ENCODE measurements around the gene PMPCA.

Gene PMPCA

DNA sequence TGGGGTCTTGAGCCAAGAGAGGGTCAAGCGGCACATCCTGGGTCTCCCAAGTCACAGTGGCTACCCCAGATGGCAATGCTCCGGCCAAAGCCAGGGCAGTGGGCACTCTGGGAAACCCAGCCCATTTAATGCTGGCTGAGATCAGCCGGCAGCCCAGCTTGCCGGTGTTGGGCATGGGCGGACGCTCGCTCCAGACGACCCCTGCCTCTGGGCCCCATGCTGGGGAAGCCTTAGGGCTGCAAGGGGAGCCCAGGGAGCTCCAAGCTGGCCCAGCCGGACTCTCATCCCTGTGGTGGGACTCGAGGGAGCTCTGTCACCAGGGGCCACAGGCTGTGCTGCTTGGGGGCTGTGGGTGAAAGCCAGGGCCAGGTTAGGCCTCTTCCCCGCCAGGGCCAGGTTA lies 31.1 kb upstream of the PMPCA start:
- in situ Hi-C loops (cut with MboI; ENCODE audit: low pct_unique_long_range_greater_than_20kb, low sequenced_read_pairs, unreplicated experiment) = no loop called here
- no peak for DNase-seq (ENCODE audit: low spot score)
- TF ChIP-seq, protein P1, sequence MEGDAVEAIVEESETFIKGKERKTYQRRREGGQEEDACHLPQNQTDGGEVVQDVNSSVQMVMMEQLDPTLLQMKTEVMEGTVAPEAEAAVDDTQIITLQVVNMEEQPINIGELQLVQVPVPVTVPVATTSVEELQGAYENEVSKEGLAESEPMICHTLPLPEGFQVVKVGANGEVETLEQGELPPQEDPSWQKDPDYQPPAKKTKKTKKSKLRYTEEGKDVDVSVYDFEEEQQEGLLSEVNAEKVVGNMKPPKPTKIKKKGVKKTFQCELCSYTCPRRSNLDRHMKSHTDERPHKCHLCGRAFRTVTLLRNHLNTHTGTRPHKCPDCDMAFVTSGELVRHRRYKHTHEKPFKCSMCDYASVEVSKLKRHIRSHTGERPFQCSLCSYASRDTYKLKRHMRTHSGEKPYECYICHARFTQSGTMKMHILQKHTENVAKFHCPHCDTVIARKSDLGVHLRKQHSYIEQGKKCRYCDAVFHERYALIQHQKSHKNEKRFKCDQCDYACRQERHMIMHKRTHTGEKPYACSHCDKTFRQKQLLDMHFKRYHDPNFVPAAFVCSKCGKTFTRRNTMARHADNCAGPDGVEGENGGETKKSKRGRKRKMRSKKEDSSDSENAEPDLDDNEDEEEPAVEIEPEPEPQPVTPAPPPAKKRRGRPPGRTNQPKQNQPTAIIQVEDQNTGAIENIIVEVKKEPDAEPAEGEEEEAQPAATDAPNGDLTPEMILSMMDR (IDR thresholded peaks at IDR 0.05; ENCODE audit: extremely low read depth, insufficient read depth, missing control alignments) = no peak

- TF ChIP-seq, protein P1 (IDR thresholded peaks at IDR 0.05; ENCODE audit: extremely low read depth, insufficient read depth, missing control alignments) = no peak
- in situ Hi-C loops (cut with MboI; ENCODE audit: low pct_unique_long_range_greater_than_20kb, low sequenced_read_pairs, unreplicated experiment) = no loop called here
Observed at GRCh38 chr9:136379891-136380290, 30.6 kb upstream of the PMPCA start.

GRCh38 chr9:136380381-136380780 lies 30.1 kb upstream of the PMPCA start:
- DNase-seq (ENCODE audit: low spot score) = no peak
- TF ChIP-seq, protein P1 (IDR thresholded peaks at IDR 0.05; ENCODE audit: extremely low read depth, insufficient read depth, missing control alignments) = no peak

More at GRCh38 chr9:136379891-136380290, 30.6 kb upstream of the PMPCA start:
- no peak for DNase-seq (ENCODE audit: low spot score)

GRCh38 chr9:136381311-136381710 lies 29.1 kb upstream of the PMPCA start:
- no peak for DNase-seq (ENCODE audit: low spot score)
- TF ChIP-seq, protein P1 (IDR thresholded peaks at IDR 0.05; ENCODE audit: extremely low read depth, insufficient read depth, missing control alignments) = no peak
- in situ Hi-C loops (cut with MboI; ENCODE audit: low pct_unique_long_range_greater_than_20kb, low sequenced_read_pairs, unreplicated experiment) = no loop called here

More at GRCh38 chr9:136380381-136380780, 30.1 kb upstream of the PMPCA start:
- in situ Hi-C loops (cut with MboI; ENCODE audit: low pct_unique_long_range_greater_than_20kb, low sequenced_read_pairs, unreplicated experiment) = no loop called here

- in situ Hi-C loops (cut with MboI; ENCODE audit: low pct_unique_long_range_greater_than_20kb, low sequenced_read_pairs, unreplicated experiment) = no loop called here
- no peak for DNase-seq (ENCODE audit: low spot score)
- TF ChIP-seq, protein P1 (IDR thresholded peaks at IDR 0.05; ENCODE audit: extremely low read depth, insufficient read depth, missing control alignments) = no peak
Observed at GRCh38 chr9:136381966-136382513, 28.4 kb upstream of the PMPCA start.

DNA sequence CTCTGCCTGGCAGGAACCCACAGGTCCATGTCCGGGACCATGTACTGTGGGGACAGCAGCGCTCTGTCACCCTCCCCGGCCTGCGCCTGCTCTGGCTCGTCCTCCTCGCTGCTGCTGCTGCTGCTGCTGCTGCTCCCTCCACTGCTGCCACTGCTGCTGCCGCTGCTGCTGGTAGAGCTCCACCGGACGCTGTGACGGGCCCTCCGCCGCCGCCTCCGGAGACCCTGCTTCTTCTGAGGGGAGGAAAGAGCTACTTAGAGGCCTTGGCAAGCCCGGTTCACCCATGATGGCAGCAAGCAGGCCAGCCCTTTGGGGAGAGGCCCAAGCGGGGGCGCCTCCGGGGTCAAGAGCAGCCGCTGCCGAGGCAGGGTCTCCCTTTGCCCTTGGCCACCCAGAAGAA lies 27.0 kb upstream of the PMPCA start:
- in situ Hi-C loops (cut with MboI; ENCODE audit: low pct_unique_long_range_greater_than_20kb, low sequenced_read_pairs, unreplicated experiment) = no loop called here
- TF ChIP-seq, protein P1 (IDR thresholded peaks at IDR 0.05; ENCODE audit: extremely low read depth, insufficient read depth, missing control alignments) = no peak
- no peak for DNase-seq (ENCODE audit: low spot score)
